Natural killer cell treated with Interleukin-12 subunit alpha and Interleukin-12 subunit beta and Interleukin-15 and Interleukin-18, amount 100 ng/mL, for 72 hours (primary cell): ENCODE results near the gene DPP7. TPM values are rescaled to one million over a fixed set of nuclear protein-coding genes. Genes with fewer than 3 reads are reported as not detected.

Source experiments
- ATAC-seq, 2 donors: fragments of 150-1000 bp; cut with Tn5 transposase in 1 of 2; sonication (Bioruptor Pico), chemical (Tn5 transposase) in 1 of 2; 2 replicates each; pipeline ENCODE4 v1.10.0; 2021
- DNase-seq: peaks from one replicate; pipeline ENCODE4 v3.0.0; 2022; ENCODE audit warnings: low spot score
- H3K27ac Mint-ChIP-seq, 2 donors: 1 replicate in 1 of 2; 2 replicates in 1 of 2; pipeline ENCODE4 v1.8.0; 2022; ENCODE audit warnings: mixed read lengths in 2 of 2, mild to moderate bottlenecking in 1 of 2, moderate library complexity in 1 of 2
- H3K27me3 Mint-ChIP-seq, 2 donors: 1 replicate in 1 of 2; 2 replicates in 1 of 2; pipeline ENCODE4 v1.8.0; 2022; ENCODE audit warnings: mixed read lengths in 2 of 2
- H3K36me3 Mint-ChIP-seq: one replicate; pipeline ENCODE4 v1.8.0; 2022; ENCODE audit warnings: mixed read lengths
- H3K4me1 Mint-ChIP-seq, 2 donors: 1 replicate in 1 of 2; 2 replicates in 1 of 2; pipeline ENCODE4 v1.8.0; 2022; ENCODE audit warnings: low read depth in 2 of 2, mixed read lengths in 2 of 2, mild to moderate bottlenecking in 1 of 2
- H3K4me3 Mint-ChIP-seq: one replicate; pipeline ENCODE4 v1.8.0; 2022; ENCODE audit warnings: mixed read lengths
- H3K9me3 Mint-ChIP-seq: 2 replicates; pipeline ENCODE4 v1.8.0; 2022; ENCODE audit warnings: mixed read lengths
- total RNA-seq, 2 donors: library from RNA; stranded (reverse); gene quantifications; one replicate each; pipeline ENCODE4 v1.2.3, GENCODE V29; 2022

Gene DPP7
- total RNA-seq, 2 donors from 2014 or later, result 188 to 310 TPM

DNA sequence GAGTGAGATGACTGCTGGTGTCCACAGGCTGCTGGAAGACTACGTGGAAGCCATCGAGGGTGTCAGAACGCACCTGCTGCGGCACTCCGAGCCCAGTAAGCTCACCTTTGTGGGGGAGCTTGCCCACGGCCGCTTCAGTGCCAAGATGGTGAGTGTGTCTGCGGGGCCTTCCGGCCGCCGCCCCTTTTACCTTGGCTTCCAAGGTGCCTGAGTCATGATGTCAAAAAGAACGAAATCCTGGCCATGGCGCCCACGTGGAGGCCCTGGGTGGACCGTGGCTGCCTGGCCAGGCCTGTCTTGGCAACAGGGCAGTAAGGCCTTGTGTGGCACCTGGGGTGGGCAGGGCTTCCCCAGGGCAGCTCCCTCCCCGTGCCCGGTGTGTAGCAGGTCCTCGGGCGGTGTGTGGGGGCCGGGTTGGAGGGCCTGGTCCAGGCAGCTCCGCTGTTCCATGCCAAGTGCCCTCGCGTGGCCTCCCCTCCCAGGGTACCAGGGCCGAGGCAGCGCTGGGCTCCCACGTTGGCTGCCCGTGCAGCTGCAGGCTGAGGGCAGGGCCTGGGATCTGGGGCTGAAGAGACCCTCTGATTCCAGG is 7.8 kb downstream of the DPP7 start:
- ATAC-seq, result no peak
- peaks cover 0 to 3% of the 10 kb centered on the region in 2 donors for H3K4me1 Mint-ChIP-seq
- H3K9me3 Mint-ChIP-seq, result no peaks in the 10 kb centered on the region
- H3K4me3 Mint-ChIP-seq, result no peak overlapping the region
- H3K36me3 Mint-ChIP-seq, result peaks cover 7% of the 10 kb centered on the region
- no peak for DNase-seq
- no peaks in the 10 kb centered on the region for H3K27me3 Mint-ChIP-seq
- no peak overlapping the region for H3K27ac Mint-ChIP-seq

DNA sequence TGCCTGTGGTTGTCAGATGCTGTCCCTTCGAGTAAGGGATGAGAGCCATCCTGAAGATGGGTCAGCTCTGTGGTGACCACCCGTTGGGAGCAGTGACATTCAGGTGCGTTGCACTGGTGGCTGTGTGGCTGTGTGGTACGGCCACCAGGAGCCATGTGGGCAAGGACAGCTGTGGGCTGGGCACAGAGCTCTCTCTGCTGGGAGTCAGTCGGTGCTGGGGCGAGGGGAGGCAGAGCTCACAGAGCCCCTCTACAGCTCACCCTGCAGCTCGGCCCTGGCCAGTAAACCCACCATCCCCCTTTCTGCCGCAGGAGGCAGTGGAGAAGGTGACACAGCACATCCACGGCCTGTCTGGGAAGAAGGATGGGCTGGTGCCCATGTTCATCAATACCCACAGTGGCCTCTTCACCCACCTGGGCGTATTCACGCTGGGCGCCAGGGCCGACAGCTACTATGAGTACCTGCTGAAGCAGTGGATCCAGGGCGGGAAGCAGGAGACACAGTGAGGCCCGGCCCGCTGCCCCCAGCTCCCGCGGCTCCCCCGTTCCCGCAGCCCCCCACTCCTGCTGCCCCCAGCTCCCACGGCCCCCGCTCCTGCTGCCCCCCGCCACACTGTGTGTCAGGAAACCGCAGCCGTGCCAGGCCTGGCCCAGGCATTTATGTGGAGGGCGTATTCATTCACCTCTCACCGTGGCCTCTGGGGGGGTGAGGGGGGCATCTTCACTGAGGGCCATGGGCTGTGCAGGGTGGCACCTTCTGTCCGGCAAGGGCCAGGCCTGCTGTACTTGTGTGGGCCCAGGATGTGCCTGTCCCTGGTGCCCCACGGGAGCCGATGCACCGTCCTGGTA is 8.5 kb downstream of the DPP7 start:
- Mint-ChIP-seq H3K27ac (no peak overlapping the region), H3K36me3 (peaks cover 7% of the 10 kb centered on the region), H3K27me3 (no peaks in the 10 kb centered on the region), H3K4me1 (peaks cover 0 to 3% of the 10 kb centered on the region in 2 donors), H3K4me3 (no peak overlapping the region), H3K9me3 (no peaks in the 10 kb centered on the region)
- ATAC-seq (no peak), DNase-seq (no peak)

DNA sequence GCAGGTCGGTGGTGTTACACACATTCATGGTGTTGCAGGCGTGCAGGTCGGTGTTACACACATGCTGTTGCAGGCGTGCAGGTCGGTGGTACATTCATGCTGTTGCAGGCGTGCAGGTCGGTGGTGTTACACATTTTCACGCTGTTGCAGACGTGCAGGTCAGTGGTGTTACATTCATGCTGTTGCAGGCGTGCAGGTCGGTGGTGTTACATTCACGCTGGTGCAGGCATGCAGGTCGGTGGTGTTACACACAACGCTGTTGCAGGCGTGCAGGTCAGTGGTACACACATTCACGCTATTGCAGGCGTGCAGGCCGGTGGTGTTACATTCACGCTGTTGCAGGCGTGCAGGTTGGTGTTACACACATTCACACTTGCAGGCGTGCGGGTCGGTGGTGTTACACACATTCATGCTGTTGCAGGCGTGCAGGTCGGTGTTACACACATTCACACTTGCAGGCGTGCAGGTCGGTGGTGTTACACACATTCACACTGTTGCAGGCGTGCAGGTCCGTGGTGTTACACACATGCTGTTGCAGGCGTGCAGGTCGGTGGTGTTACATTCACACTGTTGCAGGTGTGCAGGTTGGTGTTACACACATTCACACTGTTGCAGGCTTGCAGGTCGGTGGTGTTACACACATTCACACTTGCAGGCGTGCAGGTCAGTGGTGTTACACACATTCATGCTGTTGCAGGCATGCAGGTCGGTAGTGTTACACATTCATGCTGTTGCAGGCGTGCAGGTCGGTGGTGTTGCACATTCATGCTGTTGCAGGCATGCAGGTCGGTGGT is 11.1 kb downstream of the DPP7 start:
- Mint-ChIP-seq H3K9me3 (no peaks in the 10 kb centered on the region), H3K4me1 (peaks cover 0 to 4% of the 10 kb centered on the region in 2 donors), H3K4me3 (no peak overlapping the region), H3K27ac (no peak overlapping the region), H3K27me3 (no peaks in the 10 kb centered on the region), H3K36me3 (peaks cover 7% of the 10 kb centered on the region)
- no peak for DNase-seq
- no peak for ATAC-seq

DNA sequence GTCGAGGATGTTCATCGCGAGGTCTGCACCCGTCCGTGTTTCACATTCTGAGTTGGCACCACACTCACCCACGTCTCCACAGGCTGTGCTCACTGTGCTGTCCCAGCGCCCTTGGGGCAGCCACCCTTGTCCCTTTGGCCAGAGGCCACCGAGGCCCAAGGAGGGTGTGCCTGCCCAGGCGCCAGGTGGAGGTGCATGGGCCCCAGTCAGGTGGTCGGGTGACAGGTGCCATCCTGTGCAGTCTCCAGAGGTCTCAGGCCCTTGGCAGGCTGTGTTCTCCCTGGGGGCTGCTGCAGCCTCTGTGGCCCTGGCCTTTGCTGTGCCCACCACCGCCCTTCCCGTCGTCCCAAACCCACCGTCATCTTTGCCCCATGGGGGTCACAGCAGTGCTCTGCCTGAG is 15.3 kb downstream of the DPP7 start:
- DNase-seq (no peak), ATAC-seq (no peak)
- Mint-ChIP-seq H3K4me3 (no peak overlapping the region), H3K27me3 (no peaks in the 10 kb centered on the region), H3K9me3 (no peaks in the 10 kb centered on the region), H3K4me1 (peaks cover 17% of the 10 kb centered on the region in 2 donors), H3K36me3 (peaks cover 6% of the 10 kb centered on the region), H3K27ac (no peak overlapping the region)

DNA sequence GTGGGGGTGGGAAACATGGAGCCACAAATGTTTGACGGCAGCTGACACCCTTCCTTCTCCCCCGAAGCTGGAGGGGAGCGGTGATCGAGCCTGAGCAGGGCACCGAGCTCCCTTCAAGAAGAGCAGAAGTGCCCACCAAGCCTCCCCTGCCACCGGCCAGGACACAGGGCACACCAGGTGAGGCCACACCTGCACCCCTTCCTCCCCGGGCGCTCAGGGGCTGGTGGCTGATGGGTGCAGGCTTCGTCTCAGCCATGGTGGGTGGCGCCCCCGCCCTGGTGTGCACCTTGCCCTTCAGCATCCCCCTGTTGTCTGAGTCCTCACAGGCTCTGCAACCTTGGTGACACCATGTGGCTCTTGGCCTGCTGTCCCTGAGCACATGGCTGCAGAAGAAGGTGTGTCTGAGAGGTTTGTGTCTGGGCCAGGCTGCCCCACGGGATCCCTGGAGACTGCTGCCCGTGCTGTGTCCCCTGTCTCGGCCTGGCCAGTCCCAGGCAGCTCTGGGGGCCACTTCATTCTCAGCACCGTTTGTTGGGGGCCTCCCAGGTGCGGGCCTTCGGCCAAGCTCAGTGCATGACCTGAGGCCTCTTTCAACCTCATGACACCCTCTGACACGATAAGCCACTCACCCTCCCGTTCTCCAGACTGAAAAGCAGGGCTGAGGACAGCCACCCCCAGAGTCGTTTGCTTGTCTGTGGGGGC is 16.6 kb downstream of the DPP7 start:
- ATAC-seq (no peak), DNase-seq (no peak)
- no peaks in the 10 kb centered on the region for H3K27me3 Mint-ChIP-seq
- peaks cover 17% of the 10 kb centered on the region in 2 donors for H3K4me1 Mint-ChIP-seq
- H3K9me3 Mint-ChIP-seq, result no peaks in the 10 kb centered on the region
- H3K36me3 Mint-ChIP-seq, result no peaks in the 10 kb centered on the region
- no peak overlapping the region for H3K27ac Mint-ChIP-seq
- no peak overlapping the region for H3K4me3 Mint-ChIP-seq

DNA sequence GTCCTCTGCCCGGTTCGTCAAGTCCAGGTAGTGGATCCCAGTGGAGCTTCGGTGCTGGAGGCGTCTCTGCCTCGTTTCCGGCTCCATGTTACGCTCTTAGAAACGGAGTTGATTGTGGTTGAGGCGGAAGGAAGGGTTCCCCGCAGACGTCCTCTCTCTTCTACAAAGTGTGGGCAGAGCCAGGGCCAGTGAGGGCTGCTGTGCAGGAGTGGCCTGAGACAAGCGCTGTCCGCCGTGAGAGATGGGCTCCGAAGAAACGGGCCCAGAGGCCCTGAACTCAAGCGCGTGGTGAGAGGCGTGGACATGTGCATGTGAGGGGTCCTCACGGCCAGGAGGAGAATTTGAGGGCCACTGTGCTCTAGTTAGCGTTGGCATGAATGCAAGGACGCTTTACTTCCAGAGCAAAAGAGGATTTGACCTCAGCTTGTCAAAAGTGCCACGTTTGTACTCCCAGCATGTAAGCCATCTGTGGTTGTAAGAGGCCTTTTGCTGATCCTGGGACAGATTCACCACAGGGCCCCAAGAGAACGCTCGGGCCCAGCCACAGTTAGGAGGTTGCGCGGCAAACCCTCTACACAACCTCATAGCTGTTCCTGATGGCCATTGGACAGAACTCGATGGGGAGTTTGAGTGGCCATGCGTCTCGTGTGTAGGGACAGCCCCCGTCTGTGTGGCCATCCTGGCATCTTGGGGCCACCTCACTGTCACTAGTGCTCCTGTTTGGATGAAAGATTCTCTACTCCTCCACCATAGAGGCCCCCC is 17.6 kb downstream of the DPP7 start:
- peak overlapping the region; percentile 83 for H3K27ac Mint-ChIP-seq
- no peak for ATAC-seq
- no peaks in the 10 kb centered on the region for H3K36me3 Mint-ChIP-seq
- peak overlapping the region; percentile 82 for H3K4me3 Mint-ChIP-seq
- H3K9me3 Mint-ChIP-seq, result no peaks in the 10 kb centered on the region
- no peaks in the 10 kb centered on the region for H3K27me3 Mint-ChIP-seq
- DNase-seq, result no peak
- peaks cover 17% of the 10 kb centered on the region in 2 donors for H3K4me1 Mint-ChIP-seq

DNA sequence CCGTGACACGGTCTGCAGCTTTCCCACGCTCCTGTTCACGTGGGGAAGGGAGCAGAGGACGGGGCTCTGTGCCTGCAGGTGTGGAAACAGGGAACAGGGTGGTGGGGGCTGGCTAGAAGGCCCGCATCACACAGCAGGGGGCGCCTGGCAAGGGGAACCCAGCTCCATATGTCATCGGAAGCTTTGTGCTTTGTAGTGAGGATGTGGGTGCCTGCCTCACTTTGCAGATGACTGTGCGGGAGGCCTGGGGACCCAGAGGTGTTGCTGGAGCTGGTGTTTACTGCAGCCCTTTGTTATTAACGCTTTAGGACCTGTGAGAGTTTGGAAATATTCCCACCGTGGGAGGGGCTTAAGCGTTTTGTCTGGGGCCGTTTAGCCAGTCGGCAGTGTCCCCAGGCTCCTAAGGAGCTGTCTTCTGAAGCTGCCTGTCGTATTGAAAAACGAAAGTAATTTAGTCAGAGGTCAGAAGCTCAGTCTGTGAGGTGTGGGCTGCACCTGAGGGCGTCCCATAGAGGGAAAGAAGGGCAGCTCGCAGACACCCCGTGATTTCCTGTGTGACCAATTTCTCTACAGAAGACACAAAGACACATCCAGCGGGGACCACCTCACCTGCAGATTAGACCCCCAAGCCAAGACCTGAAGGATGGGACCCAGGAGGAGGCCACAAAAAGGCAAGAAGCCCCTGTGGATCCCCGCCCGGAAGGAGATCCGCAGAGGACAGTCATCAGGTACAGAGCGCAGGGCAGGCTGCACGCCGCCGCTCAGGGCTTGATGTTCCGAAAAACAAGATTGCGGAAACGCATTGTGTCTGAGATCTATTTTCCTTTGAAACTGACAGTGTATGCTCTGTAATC is 18.6 kb downstream of the DPP7 start:
- Mint-ChIP-seq H3K27ac (peak overlapping the region; percentile 83), H3K27me3 (no peaks in the 10 kb centered on the region), H3K4me3 (peak overlapping the region; percentile 82), H3K4me1 (peaks cover 17 to 20% of the 10 kb centered on the region in 2 donors), H3K36me3 (no peaks in the 10 kb centered on the region), H3K9me3 (no peaks in the 10 kb centered on the region)
- ATAC-seq (peak; percentile 96 to 97), DNase-seq (peak; percentile 87)

DNA sequence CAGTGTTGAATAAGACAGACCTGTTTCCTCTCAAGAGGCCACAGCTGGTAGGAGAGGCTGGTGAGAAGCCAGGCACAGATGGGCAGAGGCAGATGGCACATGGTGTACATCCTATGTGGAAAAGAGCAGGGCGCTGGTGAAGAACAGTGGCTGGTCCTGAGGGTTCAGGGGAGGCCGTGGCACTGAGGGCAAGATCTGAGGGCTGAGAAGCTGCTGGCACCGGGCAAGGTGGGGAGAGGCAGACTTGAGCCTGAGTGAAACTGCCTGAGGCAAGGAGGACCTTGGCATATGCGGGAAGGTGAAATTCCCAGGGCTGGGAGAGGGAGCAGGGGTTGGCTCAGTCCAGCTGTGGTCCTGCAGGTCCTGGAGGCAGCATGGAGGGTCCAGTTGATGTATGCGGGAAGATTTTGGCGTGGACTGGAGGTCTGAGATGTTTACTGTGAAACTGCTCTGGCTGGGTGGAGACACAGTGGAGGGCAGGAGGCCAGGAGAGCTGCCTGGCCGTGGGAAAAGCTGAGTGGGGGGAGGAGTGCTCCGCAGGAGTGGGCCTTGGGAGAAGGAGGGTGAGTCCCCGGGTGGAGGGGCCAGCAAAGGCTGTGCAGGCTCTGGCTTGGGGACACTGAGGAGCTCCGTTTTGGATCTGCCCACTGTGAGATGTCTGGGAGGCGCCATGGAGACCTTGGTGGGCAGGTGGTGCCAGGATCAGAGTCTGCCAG is 25.1 kb downstream of the DPP7 start:
- Mint-ChIP-seq H3K9me3 (no peaks in the 10 kb centered on the region), H3K4me3 (no peak overlapping the region), H3K27ac (peak overlapping the region; percentile 43 to 76), H3K36me3 (no peaks in the 10 kb centered on the region), H3K27me3 (no peaks in the 10 kb centered on the region), H3K4me1 (peaks cover 23 to 32% of the 10 kb centered on the region in 2 donors)
- ATAC-seq, result no peak
- no peak for DNase-seq

DNA sequence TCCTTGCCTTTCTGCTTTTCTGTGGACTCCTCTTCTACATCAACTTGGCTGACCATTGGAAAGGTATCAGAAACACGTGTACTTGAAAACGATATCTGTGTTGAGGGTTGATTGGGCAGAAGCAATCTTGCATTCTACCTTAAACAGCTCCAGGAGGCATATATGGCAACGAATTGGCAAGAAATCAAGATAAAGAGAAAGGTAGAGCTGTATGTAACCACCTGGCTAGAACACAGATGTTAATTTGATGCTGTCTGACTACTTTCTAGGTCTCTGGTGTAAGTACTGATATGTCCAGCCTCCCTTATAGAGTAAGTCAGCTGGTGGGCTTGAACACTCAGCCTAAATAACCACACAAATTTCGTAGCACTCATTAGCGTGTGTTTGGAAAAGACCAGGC is 26.4 kb downstream of the DPP7 start:
- Mint-ChIP-seq H3K9me3 (no peaks in the 10 kb centered on the region), H3K36me3 (no peaks in the 10 kb centered on the region), H3K4me3 (peak overlapping the region; percentile 79), H3K27me3 (no peaks in the 10 kb centered on the region), H3K4me1 (peaks cover 23 to 32% of the 10 kb centered on the region in 2 donors), H3K27ac (peak overlapping the region; percentile 76 to 77)
- no peak for DNase-seq
- no peak for ATAC-seq

DNA sequence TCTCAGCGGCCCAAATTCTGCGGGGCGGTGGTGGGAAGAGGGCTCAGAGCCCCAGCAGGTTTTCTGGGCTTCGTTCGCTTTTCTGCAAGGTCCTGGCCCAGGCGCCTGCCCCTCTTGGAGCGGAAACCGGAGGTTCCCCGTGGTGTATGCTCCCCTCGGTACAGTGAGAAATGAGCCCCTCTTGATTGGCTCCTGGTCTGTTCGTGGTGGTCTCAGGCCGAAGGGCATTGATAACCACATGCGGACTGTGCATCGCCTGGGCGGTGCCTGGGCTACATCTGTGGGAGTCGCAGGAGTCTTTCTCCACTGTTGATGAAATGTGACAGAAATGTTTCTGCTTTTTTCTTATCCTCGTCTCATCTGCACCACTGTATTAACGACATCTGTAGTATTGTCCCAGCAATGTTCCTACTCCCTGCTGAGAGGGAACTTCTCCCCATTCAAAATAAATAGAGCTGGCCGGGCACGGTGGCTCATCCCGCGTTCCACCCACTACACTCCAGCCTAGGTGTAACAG is 27.1 kb downstream of the DPP7 start:
- Mint-ChIP-seq H3K36me3 (no peaks in the 10 kb centered on the region), H3K27ac (peak overlapping the region; percentile 76 to 77), H3K4me1 (peaks cover 23 to 32% of the 10 kb centered on the region in 2 donors), H3K27me3 (no peaks in the 10 kb centered on the region), H3K9me3 (no peaks in the 10 kb centered on the region), H3K4me3 (peak overlapping the region; percentile 79)
- ATAC-seq (peak in 1 of 2 donors; percentile 2), DNase-seq (no peak)

DNA sequence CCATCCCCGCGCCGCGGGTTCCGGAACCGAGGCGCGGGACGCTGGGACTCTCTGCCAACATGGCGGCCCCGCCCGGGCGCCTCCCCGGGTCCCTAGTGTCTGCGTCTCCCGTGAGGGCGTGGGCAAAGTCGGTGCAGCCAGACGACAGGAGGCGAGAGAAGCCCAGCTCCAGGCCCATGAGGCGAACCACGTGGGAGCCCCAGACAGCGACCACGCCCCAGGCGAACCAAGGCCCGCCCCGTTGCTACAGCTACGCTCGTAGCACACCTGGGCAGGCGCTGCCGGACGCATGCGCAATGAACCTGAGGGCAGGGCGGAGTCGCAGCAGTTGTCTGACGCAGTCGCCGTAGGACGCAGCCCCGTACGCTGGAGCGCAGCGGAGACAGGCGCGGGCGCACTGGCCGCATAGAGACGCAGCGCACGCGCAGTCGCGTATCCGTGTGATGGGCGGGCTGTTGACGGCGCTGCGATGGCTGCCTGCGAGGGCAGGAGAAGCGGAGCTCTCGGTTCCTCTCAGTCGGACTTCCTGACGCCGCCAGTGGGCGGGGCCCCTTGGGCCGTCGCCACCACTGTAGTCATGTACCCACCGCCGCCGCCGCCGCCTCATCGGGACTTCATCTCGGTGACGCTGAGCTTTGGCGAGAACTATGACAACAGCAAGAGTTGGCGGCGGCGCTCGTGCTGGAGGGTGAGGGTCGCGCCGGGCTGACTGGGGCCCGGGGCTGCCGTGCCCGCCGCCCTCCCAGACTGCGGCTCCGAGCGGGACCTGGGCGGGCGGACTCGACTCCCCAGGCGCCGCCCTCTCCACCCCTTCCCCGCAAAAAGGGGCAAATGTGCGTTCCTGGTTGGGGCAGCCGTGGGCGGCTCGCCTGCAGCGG is 27.8 kb downstream of the DPP7 start, which contains the start of gene MAN1B1:
Gene MAN1B1, plus strand, starts transcription at position 455 of the 878 bp plus-strand sequence. Its CDS starts 15 bp downstream, at position 470.
- Mint-ChIP-seq H3K4me3 (peak within 1 kb of the TSS; percentile 95), H3K27me3 (no peaks in the 10 kb centered on the region), H3K4me1 (peaks cover 23 to 32% of the 10 kb centered on the region in 2 donors), H3K9me3 (no peaks in the 10 kb centered on the region), H3K27ac (peak within 1 kb of the TSS; percentile 87 to 92), H3K36me3 (no peaks in the 10 kb centered on the region)
- peak; percentile 100 for DNase-seq
- ATAC-seq, result peak; percentile 93 to 94
